Caco-2 (cell line): ENCODE data around the gene PIK3C2A. TPM values are rescaled to one million over a fixed set of nuclear protein-coding genes. Genes with fewer than 3 reads are reported as not detected.

Experiments
- BruUV-seq: library from RNA; stranded (reverse); fragments of 400-500 nt; replicated peaks from 2 replicates; lab custom pipeline; 2021; lab: Mats Ljungman, UMichigan
- CTCF ChIA-PET: fragments of 300-600 bp; sonication (Branson Sonifier 250); formaldehyde crosslinking; loops from one replicate; lab custom pipeline; 2022; ENCODE audit warnings: antibody characterized with exemption; lab: Charles Lee
- POLR2A ChIA-PET: fragments of 300-600 bp; sonication (Branson Sonifier 250); formaldehyde crosslinking; loops from one replicate; lab custom pipeline; 2022; ENCODE audit warnings: antibody characterized with exemption; lab: Charles Lee
- DNase-seq, 2 experiments: peaks; one replicate each; pipeline versions ENCODE4 v3.0.0 to v3.0.0-alpha.2; 2020 to 2022
- H3K27me3 ChIP-seq: replicated peaks from 2 replicates; pipeline ENCODE4 v1.6.0; 2011; ENCODE audit warnings: low read length; ENCODE audit not compliant: control insufficient read depth, insufficient read depth
- H3K36me3 ChIP-seq: 2 replicates; pipeline ENCODE4 v1.5.1; 2011; ENCODE audit warnings: low read length; ENCODE audit not compliant: control insufficient read depth, insufficient read depth
- H3K4me1 ChIP-seq: fragments of 250-450 bp; sonication (Bioruptor Pico); 2 replicates; pipeline ENCODE4 v1.5.1; 2020; ENCODE audit warnings: mild to moderate bottlenecking
- H3K4me3 ChIP-seq: 2 replicates; pipeline ENCODE4 v1.5.1; 2011; ENCODE audit warnings: low read depth, mild to moderate bottlenecking, control low read depth, low read length
- H3K9me3 ChIP-seq: fragments of 250-450 bp; sonication (Bioruptor Pico); 2 replicates; pipeline ENCODE4 v1.5.1; 2020; ENCODE audit warnings: mild to moderate bottlenecking, moderate library complexity
- H3K27ac Mint-ChIP-seq: one replicate; pipeline ENCODE4 v1.8.0; 2022; ENCODE audit warnings: mixed read lengths; ENCODE audit not compliant: unreplicated experiment
- H3K27me3 Mint-ChIP-seq: one replicate; pipeline ENCODE4 v1.8.0; 2022; ENCODE audit warnings: mixed read lengths; ENCODE audit not compliant: insufficient read depth, unreplicated experiment
- H3K36me3 Mint-ChIP-seq: one replicate; pipeline ENCODE4 v1.8.0; 2022; ENCODE audit warnings: mild to moderate bottlenecking, mixed read lengths; ENCODE audit not compliant: insufficient read depth, unreplicated experiment
- H3K4me1 Mint-ChIP-seq: one replicate; pipeline ENCODE4 v1.8.0; 2022; ENCODE audit warnings: low read depth, mixed read lengths; ENCODE audit not compliant: unreplicated experiment
- H3K4me3 Mint-ChIP-seq: one replicate; pipeline ENCODE4 v1.8.0; 2022; ENCODE audit warnings: mild to moderate bottlenecking, moderate library complexity, mixed read lengths; ENCODE audit not compliant: unreplicated experiment
- H3K9me3 Mint-ChIP-seq: one replicate; pipeline ENCODE4 v1.8.0; 2022; ENCODE audit warnings: mixed read lengths; ENCODE audit not compliant: unreplicated experiment
- intact Hi-C: fragments of 100-400 bp; cut with micrococcal nuclease; formaldehyde crosslinking; loops from one replicate; pipeline ENCODE4 v1.10.0; 2022; ENCODE audit not compliant: unreplicated experiment
- total RNA-seq: library from RNA; stranded (reverse); gene quantifications from 2 replicates; pipeline ENCODE4 v1.2.3, GENCODE V29; 2022
- TF ChIP-seq, protein P1 (sequence below), 2 experiments: fragments of 200-600 bp in 1 of 2; IDR thresholded peaks; 1 replicate in 1 of 2; 2 replicates in 1 of 2; pipeline versions ENCODE4 v1.5.1 to v1.8.0; 2011 to 2022; ENCODE audit warnings: antibody characterized with exemption in 1 of 2, control low read depth in 1 of 2, inconsistent platforms in 1 of 2, low read depth in 1 of 2, low read length in 1 of 2, mild to moderate bottlenecking in 1 of 2, moderate library complexity in 1 of 2; ENCODE audit not compliant: insufficient read depth in 1 of 2, severe bottlenecking in 1 of 2, unreplicated experiment in 1 of 2

PIK3C2A gene
- total RNA-seq, 1 experiment from 2014 or later: 138 TPM

DNA sequence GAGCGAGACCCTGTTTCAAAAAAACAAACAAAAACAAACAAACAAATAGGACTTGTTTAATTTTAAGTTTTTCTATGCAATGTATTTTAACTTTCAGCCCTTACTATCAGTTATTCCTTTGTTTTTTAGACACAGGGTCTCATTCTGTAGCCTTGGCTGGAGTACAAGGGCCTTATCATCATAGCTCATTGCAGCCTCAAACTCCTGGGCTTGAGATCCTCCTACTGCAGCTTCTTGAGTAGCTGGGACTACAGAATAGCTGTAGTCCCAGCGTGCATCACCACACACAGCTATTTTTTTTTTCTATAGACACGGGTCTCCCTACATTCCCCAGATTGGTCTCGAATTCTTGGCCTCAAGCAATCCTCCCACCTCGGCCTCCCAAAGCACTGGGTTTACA lies 44.5 kb downstream of the PIK3C2A start:
- Mint-ChIP-seq H3K4me1 (peaks cover 43% of the 10 kb centered on the region), H3K9me3 (no peaks in the 10 kb centered on the region), H3K36me3 (peaks cover 59% of the 10 kb centered on the region), H3K27me3 (no peaks in the 10 kb centered on the region), H3K4me3 (no peak overlapping the region), H3K27ac (no peak overlapping the region)
- Histone ChIP-seq H3K4me1 (peaks cover 12% of the 10 kb centered on the region), H3K9me3 (no peaks in the 10 kb centered on the region), H3K36me3 (no peaks in the 10 kb centered on the region; the same call in 1 of the 2 replicates), H3K4me3 (no peak overlapping the region), H3K27me3 (no peaks in the 10 kb centered on the region)
- no TSS peak for BruUV-seq
- POLR2A ChIA-PET: no interaction called here
- CTCF ChIA-PET: no interaction called here
- TF ChIP-seq, protein P1, sequence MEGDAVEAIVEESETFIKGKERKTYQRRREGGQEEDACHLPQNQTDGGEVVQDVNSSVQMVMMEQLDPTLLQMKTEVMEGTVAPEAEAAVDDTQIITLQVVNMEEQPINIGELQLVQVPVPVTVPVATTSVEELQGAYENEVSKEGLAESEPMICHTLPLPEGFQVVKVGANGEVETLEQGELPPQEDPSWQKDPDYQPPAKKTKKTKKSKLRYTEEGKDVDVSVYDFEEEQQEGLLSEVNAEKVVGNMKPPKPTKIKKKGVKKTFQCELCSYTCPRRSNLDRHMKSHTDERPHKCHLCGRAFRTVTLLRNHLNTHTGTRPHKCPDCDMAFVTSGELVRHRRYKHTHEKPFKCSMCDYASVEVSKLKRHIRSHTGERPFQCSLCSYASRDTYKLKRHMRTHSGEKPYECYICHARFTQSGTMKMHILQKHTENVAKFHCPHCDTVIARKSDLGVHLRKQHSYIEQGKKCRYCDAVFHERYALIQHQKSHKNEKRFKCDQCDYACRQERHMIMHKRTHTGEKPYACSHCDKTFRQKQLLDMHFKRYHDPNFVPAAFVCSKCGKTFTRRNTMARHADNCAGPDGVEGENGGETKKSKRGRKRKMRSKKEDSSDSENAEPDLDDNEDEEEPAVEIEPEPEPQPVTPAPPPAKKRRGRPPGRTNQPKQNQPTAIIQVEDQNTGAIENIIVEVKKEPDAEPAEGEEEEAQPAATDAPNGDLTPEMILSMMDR (IDR thresholded peaks at IDR 0.05; ENCODE audit: insufficient read depth in 1 of 2, low read depth in 1 of 2, low read length in 1 of 2, severe bottlenecking in 1 of 2, unreplicated experiment in 1 of 2): no peak
- intact Hi-C loops: no loop called here
- no peak for DNase-seq

DNA sequence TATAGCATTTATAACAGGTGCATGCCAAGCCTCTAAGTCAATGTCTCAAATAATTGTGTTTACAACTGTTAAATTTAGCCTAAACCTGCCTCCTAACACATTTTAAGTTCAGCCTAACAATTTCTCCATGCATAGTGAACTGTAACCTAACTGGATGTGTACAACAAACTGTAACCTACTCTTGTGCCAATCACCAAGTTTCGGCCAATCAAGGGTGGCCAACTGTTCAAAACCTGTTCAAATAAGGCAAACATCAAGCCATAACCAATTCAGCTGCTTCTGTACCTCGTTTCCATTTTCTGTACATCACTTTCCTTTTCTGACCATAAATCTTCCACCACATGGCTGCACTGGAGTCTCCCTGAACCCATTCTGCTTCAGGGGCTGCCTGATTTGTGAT lies 45.4 kb downstream of the PIK3C2A start:
- DNase-seq: no peak
- Histone ChIP-seq H3K4me3 (no peak overlapping the region), H3K4me1 (peaks cover 12% of the 10 kb centered on the region), H3K27me3 (no peaks in the 10 kb centered on the region), H3K36me3 (no peaks in the 10 kb centered on the region; the same call in 1 of the 2 replicates), H3K9me3 (no peaks in the 10 kb centered on the region)
- no peaks in the 10 kb centered on the region for H3K9me3 Mint-ChIP-seq
- H3K36me3 Mint-ChIP-seq: peaks cover 57% of the 10 kb centered on the region
- ChIA-PET POLR2A (no interaction called here), CTCF (no interaction called here)
- H3K27ac Mint-ChIP-seq: peak overlapping the region; percentile 65
- BruUV-seq: no TSS peak
- peaks cover 38% of the 10 kb centered on the region for H3K4me1 Mint-ChIP-seq
- intact Hi-C loops: no loop called here
- TF ChIP-seq, protein P1 (IDR thresholded peaks at IDR 0.05; ENCODE audit: insufficient read depth in 1 of 2, low read depth in 1 of 2, low read length in 1 of 2, severe bottlenecking in 1 of 2, unreplicated experiment in 1 of 2): no peak
- no peaks in the 10 kb centered on the region for H3K27me3 Mint-ChIP-seq
- H3K4me3 Mint-ChIP-seq: no peak overlapping the region

DNA sequence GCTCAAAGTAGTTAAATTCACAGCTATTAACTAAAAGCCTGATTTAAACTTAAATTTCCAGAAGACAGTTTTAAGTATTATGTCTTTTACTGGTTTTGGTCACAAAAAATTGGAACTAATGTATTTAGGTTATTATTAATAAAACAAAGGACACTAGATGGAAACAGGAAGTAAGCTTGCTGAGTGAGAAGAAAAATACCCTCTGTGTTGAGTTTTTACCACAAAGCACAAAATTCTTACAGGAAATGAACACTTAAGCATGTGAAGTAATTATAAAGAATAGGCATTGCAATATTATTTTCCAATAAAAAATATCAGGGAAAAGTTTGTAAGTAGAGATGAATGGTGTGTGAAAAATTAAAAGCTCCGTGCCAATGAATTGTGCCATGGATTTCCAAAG lies 46.3 kb downstream of the PIK3C2A start:
- H3K27me3 Mint-ChIP-seq: no peaks in the 10 kb centered on the region
- no peak for DNase-seq
- CTCF ChIA-PET: no interaction called here

More for the DNA sequence above, 46.3 kb downstream of the PIK3C2A start:
- H3K36me3 Mint-ChIP-seq: peaks cover 57% of the 10 kb centered on the region
- no peak overlapping the region for H3K27ac Mint-ChIP-seq
- no peaks in the 10 kb centered on the region; the same call in 1 of the 2 replicates for H3K36me3 ChIP-seq
- no peaks in the 10 kb centered on the region for H3K9me3 Mint-ChIP-seq
- H3K4me1 ChIP-seq: peaks cover 12% of the 10 kb centered on the region
- peaks cover 33% of the 10 kb centered on the region for H3K4me1 Mint-ChIP-seq
- H3K9me3 ChIP-seq: no peaks in the 10 kb centered on the region
- TF ChIP-seq, protein P1 (IDR thresholded peaks at IDR 0.05; ENCODE audit: insufficient read depth in 1 of 2, low read depth in 1 of 2, low read length in 1 of 2, severe bottlenecking in 1 of 2, unreplicated experiment in 1 of 2): no peak
- H3K4me3 Mint-ChIP-seq: no peak overlapping the region
- no TSS peak for BruUV-seq
- intact Hi-C loops: no loop called here
- POLR2A ChIA-PET: no interaction called here
- H3K27me3 ChIP-seq: no peaks in the 10 kb centered on the region
- no peak overlapping the region for H3K4me3 ChIP-seq
